HepG2 (cell line): Measurements from ENCODE around the gene PPM1G. TPM values are rescaled to one million over a fixed set of nuclear protein-coding genes. Genes with fewer than 3 reads are reported as not detected.
A peak's percentile ranks its signal among the peaks of the same experiment; 100 is the strongest.

Experiments
- CREM ChIP-seq, 2 experiments: sonication (generic) in 1 of 2; formaldehyde crosslinking in 1 of 2; IDR thresholded peaks; 2 replicates each; pipeline versions ENCODE4 v1.4.0 to v1.6.1; 2016 to 2020; ENCODE audit warnings: antibody characterized with exemption in 1 of 2, mild to moderate bottlenecking in 1 of 2, missing genetic modification reagents in 1 of 2
- ETV6 ChIP-seq: sonication (generic); formaldehyde crosslinking; conservative IDR thresholded peaks from 2 replicates; pipeline ENCODE4 v1.4.0; 2020; ENCODE audit warnings: missing genetic modification reagents
- FOXA3 ChIP-seq: IDR thresholded peaks from 2 replicates; pipeline ENCODE4 v1.6.1; 2016; ENCODE audit warnings: missing genetic modification reagents, missing compliant biosample characterization
- HMGXB4 ChIP-seq, 2 experiments: sonication (generic) in 1 of 2; formaldehyde crosslinking in 1 of 2; IDR thresholded peaks; 2 replicates each; pipeline versions ENCODE4 v1.4.0 to v1.6.1; 2018 to 2020; ENCODE audit warnings: missing genetic modification reagents in 2 of 2, borderline replicate concordance in 1 of 2, low read depth in 1 of 2, mild to moderate bottlenecking in 1 of 2, missing biosample characterization in 1 of 2
- HOXD1 ChIP-seq: sonication (generic); formaldehyde crosslinking; IDR thresholded peaks from 2 replicates; pipeline ENCODE4 v1.5.0; 2020; ENCODE audit warnings: missing genetic modification reagents
- ZBTB3 ChIP-seq: sonication (generic); formaldehyde crosslinking; IDR thresholded peaks from 2 replicates; pipeline ENCODE4 v1.4.0; 2020; ENCODE audit warnings: low read depth, mild to moderate bottlenecking, moderate library complexity, missing genetic modification reagents, borderline replicate concordance
- ZNF317 ChIP-seq: sonication (generic); formaldehyde crosslinking; IDR thresholded peaks from 2 replicates; pipeline ENCODE4 v1.5.0; 2020; ENCODE audit warnings: mild to moderate bottlenecking, missing genetic modification reagents
- ZNF792 ChIP-seq: IDR thresholded peaks from 2 replicates; pipeline ENCODE4 v1.6.1; 2016
- ZNF841 ChIP-seq: sonication (generic); formaldehyde crosslinking; IDR thresholded peaks from 2 replicates; pipeline ENCODE4 v1.8.1; 2023; ENCODE audit warnings: missing genetic modification reagents, borderline replicate concordance
- ZSCAN9 ChIP-seq: IDR thresholded peaks from 2 replicates; pipeline ENCODE4 v1.6.1; 2016; ENCODE audit warnings: borderline replicate concordance
- polyA plus RNA-seq, 8 experiments: library from polyadenylated mRNA; depleted of rRNA in 3 of 8; stranded (reverse) in 7 of 8; unstranded in 1 of 8; fragments of >200 nt; fragmentation: Illumina TruSeq in 4 of 8; extraction: Trizol in 4 of 8; gene quantifications; 2 replicates each; pipeline versions ENCODE4 v1.2.1 to v1.2.3, GENCODE V29; 2011 to 2016; ENCODE audit warnings: low read depth in 4 of 8, missing spikeins in 1 of 8, mixed read lengths in 1 of 8; ENCODE audit not compliant: insufficient read depth in 1 of 8
- total RNA-seq, 5 experiments: library from RNA; depleted of rRNA; stranded (reverse); fragments of >200 nt; fragmentation: Illumina TruSeq; extraction: Trizol; gene quantifications; 2 replicates each; pipeline ENCODE4 v1.2.3, GENCODE V29; 2016; ENCODE audit warnings: low read depth in 1 of 5
- TF ChIP-seq, protein P1 (sequence below): sonication (generic); formaldehyde crosslinking; IDR thresholded peaks from 2 replicates; pipeline ENCODE4 v1.5.0; 2020; ENCODE audit warnings: mild to moderate bottlenecking, missing genetic modification reagents
- TF ChIP-seq, protein P2 (sequence below): sonication (generic); formaldehyde crosslinking; IDR thresholded peaks from 2 replicates; pipeline ENCODE4 v1.5.1; 2020; ENCODE audit warnings: missing genetic modification reagents, mild to moderate bottlenecking, borderline replicate concordance
- TF ChIP-seq, protein P3 (sequence below): sonication (generic); formaldehyde crosslinking; IDR thresholded peaks from 2 replicates; pipeline ENCODE4 v1.4.0; 2020; ENCODE audit warnings: missing genetic modification reagents, mild to moderate bottlenecking, borderline replicate concordance
- TF ChIP-seq, protein P4 (sequence below): sonication (generic); formaldehyde crosslinking; IDR thresholded peaks from 2 replicates; pipeline ENCODE4 v1.4.0; 2020; ENCODE audit warnings: missing genetic modification reagents, mild to moderate bottlenecking, borderline replicate concordance

PPM1G gene
- total and polyA plus RNA-seq, 2 of the 13 experiments (the other 11 are each of a cell fraction or from before 2014, with no cell fraction given), result 58.2 to 213 TPM

DNA sequence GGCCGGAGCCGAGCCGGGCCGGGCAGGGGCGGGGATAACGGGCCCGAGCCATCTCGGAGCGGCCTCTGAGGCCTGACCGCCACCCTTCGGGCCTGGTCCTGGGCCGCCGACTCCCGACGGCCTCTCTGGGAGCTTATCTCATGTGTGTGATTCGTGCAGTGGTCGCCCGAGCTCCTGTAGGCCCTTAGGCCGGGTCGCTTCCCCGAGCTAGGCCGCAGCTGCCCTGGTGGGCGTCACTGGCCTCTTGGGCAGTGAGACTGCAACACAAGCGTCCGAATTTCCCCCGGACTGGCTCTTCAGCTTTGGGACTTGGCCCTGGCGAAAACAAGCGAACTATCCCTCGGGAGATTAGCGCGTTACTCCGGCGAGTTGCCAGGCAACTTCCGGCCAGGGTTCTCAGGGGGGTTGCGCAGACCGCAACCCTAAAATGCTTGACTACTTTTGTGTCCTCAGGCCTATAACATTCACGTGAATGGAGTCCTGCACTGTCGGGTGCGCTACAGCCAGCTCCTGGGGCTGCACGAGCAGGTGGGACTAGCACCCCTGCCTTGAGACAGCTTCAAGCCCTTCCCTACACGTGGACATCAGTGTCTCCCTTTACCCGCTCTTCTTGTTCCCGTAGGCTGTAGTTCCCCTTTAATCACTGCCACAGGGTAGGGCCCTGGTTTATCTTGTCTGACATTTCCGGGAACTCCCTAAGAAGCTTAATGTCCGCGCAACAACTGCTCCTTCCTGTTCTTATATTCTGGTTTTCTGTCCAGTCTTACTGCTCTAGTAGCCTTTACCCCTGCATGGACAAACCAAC, 38.4 kb downstream of the PPM1G start (continued):
- TF ChIP-seq CREM (IDR thresholded peaks at IDR 0.05) (peak; percentile 52; the same call in 1 of the 2 replicates), CREM (CRISPR knock-in tag; IDR thresholded peaks at IDR 0.05) (no peak), ZNF317 (no peak; the same call in 1 of the 2 replicates), HOXD1 (CRISPR knock-in tag) (no peak), HMGXB4 (CRISPR knock-in tag; IDR thresholded peaks at IDR 0.05; ENCODE audit: borderline replicate concordance in 1 of 2, low read depth in 1 of 2) (no peak), ETV6 (CRISPR knock-in tag) (0 out of 2 replicates have a peak, but pooled peaks have one; percentile 40), ZBTB3 (CRISPR knock-in tag) (peak; percentile 81; the same call in 1 of the 2 replicates), FOXA3 (CRISPR knock-in tag) (no peak), ZSCAN9 (CRISPR knock-in tag) (no peak), ZNF792 (CRISPR knock-in tag) (no peak; the same call in 1 of the 2 replicates), ZNF841 (CRISPR knock-in tag) (no peak)
- TF ChIP-seq, protein P1, sequence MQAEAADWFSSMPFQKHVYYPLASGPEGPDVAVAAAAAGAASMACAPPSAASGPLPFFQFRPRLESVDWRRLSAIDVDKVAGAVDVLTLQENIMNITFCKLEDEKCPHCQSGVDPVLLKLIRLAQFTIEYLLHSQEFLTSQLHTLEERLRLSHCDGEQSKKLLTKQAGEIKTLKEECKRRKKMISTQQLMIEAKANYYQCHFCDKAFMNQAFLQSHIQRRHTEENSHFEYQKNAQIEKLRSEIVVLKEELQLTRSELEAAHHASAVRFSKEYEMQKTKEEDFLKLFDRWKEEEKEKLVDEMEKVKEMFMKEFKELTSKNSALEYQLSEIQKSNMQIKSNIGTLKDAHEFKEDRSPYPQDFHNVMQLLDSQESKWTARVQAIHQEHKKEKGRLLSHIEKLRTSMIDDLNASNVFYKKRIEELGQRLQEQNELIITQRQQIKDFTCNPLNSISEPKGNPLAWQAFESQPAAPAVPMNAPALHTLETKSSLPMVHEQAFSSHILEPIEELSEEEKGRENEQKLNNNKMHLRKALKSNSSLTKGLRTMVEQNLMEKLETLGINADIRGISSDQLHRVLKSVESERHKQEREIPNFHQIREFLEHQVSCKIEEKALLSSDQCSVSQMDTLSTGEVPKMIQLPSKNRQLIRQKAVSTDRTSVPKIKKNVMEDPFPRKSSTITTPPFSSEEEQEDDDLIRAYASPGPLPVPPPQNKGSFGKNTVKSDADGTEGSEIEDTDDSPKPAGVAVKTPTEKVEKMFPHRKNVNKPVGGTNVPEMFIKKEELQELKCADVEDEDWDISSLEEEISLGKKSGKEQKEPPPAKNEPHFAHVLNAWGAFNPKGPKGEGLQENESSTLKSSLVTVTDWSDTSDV, result peak; percentile 15; the same call in 1 of the 2 replicates
- TF ChIP-seq, protein P2, sequence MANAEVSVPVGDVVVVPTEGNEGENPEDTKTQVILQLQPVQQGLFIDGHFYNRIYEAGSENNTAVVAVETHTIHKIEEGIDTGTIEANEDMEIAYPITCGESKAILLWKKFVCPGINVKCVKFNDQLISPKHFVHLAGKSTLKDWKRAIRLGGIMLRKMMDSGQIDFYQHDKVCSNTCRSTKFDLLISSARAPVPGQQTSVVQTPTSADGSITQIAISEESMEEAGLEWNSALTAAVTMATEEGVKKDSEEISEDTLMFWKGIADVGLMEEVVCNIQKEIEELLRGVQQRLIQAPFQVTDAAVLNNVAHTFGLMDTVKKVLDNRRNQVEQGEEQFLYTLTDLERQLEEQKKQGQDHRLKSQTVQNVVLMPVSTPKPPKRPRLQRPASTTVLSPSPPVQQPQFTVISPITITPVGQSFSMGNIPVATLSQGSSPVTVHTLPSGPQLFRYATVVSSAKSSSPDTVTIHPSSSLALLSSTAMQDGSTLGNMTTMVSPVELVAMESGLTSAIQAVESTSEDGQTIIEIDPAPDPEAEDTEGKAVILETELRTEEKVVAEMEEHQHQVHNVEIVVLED (CRISPR knock-in tag), result no peak
- TF ChIP-seq, protein P3, sequence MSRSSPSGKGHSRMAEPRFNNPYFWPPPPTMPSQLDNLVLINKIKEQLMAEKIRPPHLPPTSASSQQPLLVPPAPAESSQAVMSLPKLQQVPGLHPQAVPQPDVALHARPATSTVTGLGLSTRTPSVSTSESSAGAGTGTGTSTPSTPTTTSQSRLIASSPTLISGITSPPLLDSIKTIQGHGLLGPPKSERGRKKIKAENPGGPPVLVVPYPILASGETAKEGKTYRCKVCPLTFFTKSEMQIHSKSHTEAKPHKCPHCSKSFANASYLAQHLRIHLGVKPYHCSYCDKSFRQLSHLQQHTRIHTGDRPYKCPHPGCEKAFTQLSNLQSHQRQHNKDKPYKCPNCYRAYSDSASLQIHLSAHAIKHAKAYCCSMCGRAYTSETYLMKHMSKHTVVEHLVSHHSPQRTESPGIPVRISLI (CRISPR knock-in tag), result no peak
- TF ChIP-seq, protein P4, sequence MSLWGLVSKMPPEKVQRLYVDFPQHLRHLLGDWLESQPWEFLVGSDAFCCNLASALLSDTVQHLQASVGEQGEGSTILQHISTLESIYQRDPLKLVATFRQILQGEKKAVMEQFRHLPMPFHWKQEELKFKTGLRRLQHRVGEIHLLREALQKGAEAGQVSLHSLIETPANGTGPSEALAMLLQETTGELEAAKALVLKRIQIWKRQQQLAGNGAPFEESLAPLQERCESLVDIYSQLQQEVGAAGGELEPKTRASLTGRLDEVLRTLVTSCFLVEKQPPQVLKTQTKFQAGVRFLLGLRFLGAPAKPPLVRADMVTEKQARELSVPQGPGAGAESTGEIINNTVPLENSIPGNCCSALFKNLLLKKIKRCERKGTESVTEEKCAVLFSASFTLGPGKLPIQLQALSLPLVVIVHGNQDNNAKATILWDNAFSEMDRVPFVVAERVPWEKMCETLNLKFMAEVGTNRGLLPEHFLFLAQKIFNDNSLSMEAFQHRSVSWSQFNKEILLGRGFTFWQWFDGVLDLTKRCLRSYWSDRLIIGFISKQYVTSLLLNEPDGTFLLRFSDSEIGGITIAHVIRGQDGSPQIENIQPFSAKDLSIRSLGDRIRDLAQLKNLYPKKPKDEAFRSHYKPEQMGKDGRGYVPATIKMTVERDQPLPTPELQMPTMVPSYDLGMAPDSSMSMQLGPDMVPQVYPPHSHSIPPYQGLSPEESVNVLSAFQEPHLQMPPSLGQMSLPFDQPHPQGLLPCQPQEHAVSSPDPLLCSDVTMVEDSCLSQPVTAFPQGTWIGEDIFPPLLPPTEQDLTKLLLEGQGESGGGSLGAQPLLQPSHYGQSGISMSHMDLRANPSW (CRISPR knock-in tag), result no peak
